SK-N-SH (cell line): ENCODE data around the gene GIMAP2.

Experiments
- EZH2phosphoT487 ChIP-seq: fragments of 200-600 bp; sonication (generic); IDR thresholded peaks from 2 replicates; pipeline ENCODE4 v1.6.1; 2017; ENCODE audit warnings: low read depth, mixed run types, mild to moderate bottlenecking, antibody characterized with exemption, moderate library complexity, borderline replicate concordance
- POLR2AphosphoS5 ChIP-seq: IDR thresholded peaks from 2 replicates; pipeline ENCODE4 v1.6.1; 2012; ENCODE audit warnings: low read depth, low read length
- TAF1 ChIP-seq: IDR thresholded peaks from 2 replicates; pipeline ENCODE4 v1.6.1; 2012; ENCODE audit warnings: low read depth, mild to moderate bottlenecking, low read length, moderate library complexity, borderline replicate concordance
- TF ChIP-seq, protein P1 (sequence below): fragments of 200-600 bp; sonication (generic); IDR thresholded peaks from 2 replicates; pipeline ENCODE4 v1.6.1; 2017; ENCODE audit warnings: antibody characterized with exemption, mild to moderate bottlenecking, moderate library complexity

DNA sequence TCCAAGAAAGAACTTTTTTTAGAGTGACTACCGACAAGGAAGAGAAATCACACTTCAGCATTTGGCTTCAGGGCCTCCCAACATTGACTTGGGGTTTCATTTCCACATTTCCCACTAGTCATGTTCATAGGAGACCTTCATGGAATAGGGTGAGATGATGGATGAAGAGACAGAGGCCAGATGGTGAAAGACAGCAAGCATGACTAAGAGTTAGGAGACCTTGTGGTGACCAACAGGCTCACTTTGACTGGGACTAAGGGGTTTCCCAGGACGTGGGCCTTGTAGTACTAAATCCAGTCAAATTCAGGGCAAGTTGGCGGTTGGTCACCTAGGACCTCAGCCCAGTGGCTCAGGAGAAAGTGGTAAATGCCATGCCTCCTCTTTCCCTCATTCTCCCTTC is 48.7 kb downstream of the GIMAP2 start:
- no peak for TF ChIP-seq POLR2AphosphoS5
- no peak for TF ChIP-seq EZH2phosphoT487
- TF ChIP-seq, protein P1, sequence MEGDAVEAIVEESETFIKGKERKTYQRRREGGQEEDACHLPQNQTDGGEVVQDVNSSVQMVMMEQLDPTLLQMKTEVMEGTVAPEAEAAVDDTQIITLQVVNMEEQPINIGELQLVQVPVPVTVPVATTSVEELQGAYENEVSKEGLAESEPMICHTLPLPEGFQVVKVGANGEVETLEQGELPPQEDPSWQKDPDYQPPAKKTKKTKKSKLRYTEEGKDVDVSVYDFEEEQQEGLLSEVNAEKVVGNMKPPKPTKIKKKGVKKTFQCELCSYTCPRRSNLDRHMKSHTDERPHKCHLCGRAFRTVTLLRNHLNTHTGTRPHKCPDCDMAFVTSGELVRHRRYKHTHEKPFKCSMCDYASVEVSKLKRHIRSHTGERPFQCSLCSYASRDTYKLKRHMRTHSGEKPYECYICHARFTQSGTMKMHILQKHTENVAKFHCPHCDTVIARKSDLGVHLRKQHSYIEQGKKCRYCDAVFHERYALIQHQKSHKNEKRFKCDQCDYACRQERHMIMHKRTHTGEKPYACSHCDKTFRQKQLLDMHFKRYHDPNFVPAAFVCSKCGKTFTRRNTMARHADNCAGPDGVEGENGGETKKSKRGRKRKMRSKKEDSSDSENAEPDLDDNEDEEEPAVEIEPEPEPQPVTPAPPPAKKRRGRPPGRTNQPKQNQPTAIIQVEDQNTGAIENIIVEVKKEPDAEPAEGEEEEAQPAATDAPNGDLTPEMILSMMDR = no peak
- no peak for TF ChIP-seq TAF1
